Measurements from ENCODE around the gene B4GAT1. TPM values are rescaled to one million over a fixed set of nuclear protein-coding genes. Genes with fewer than 3 reads are reported as not detected.

B4GAT1 gene
- total and polyA plus RNA-seq, 2 of the 13 experiments (the other 11 are each of a cell fraction or from before 2014, with no cell fraction given): 40.4 to 109 TPM

- TF ChIP-seq JDP2 (CRISPR knock-in tag; IDR thresholded peaks at IDR 0.05; ENCODE audit: borderline replicate concordance) (no peak), CENPX (CRISPR knock-in tag; IDR thresholded peaks at IDR 0.05) (no peak), ZSCAN30 (CRISPR knock-in tag; IDR thresholded peaks at IDR 0.05) (no peak), SALL1 (CRISPR knock-in tag; IDR thresholded peaks at IDR 0.05) (peak; percentile 65), ZNF33A (CRISPR knock-in tag; IDR thresholded peaks at IDR 0.05; ENCODE audit: borderline replicate concordance) (no peak), MEF2D (CRISPR knock-in tag; IDR thresholded peaks at IDR 0.05) (no peak; the same call in 1 of the 2 replicates), KAT7 (CRISPR knock-in tag; IDR thresholded peaks at IDR 0.05; ENCODE audit: borderline replicate concordance) (peak; percentile 77; the same call in 1 of the 2 replicates), SOX5 (CRISPR knock-in tag; IDR thresholded peaks at IDR 0.05; ENCODE audit: borderline replicate concordance) (peak; percentile 41; the same call in 1 of the 2 replicates), NFATC3 (CRISPR knock-in tag; IDR thresholded peaks at IDR 0.05) (no peak), MAFG (CRISPR knock-in tag; IDR thresholded peaks at IDR 0.05) (no peak), U2AF2 (IDR thresholded peaks at IDR 0.05; ENCODE audit: low read depth, low read length) (no peak), ZBTB44 (CRISPR knock-in tag; IDR thresholded peaks at IDR 0.05) (no peak), HNRNPUL1 (IDR thresholded peaks at IDR 0.05; ENCODE audit: low read depth, low read length) (no peak)
- TF ChIP-seq, protein P1, sequence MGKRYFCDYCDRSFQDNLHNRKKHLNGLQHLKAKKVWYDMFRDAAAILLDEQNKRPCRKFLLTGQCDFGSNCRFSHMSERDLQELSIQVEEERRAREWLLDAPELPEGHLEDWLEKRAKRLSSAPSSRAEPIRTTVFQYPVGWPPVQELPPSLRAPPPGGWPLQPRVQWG (CRISPR knock-in tag; IDR thresholded peaks at IDR 0.05; ENCODE audit: borderline replicate concordance, low read depth): no peak
- TF ChIP-seq, protein P2, sequence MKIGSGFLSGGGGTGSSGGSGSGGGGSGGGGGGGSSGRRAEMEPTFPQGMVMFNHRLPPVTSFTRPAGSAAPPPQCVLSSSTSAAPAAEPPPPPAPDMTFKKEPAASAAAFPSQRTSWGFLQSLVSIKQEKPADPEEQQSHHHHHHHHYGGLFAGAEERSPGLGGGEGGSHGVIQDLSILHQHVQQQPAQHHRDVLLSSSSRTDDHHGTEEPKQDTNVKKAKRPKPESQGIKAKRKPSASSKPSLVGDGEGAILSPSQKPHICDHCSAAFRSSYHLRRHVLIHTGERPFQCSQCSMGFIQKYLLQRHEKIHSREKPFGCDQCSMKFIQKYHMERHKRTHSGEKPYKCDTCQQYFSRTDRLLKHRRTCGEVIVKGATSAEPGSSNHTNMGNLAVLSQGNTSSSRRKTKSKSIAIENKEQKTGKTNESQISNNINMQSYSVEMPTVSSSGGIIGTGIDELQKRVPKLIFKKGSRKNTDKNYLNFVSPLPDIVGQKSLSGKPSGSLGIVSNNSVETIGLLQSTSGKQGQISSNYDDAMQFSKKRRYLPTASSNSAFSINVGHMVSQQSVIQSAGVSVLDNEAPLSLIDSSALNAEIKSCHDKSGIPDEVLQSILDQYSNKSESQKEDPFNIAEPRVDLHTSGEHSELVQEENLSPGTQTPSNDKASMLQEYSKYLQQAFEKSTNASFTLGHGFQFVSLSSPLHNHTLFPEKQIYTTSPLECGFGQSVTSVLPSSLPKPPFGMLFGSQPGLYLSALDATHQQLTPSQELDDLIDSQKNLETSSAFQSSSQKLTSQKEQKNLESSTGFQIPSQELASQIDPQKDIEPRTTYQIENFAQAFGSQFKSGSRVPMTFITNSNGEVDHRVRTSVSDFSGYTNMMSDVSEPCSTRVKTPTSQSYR (CRISPR knock-in tag; IDR thresholded peaks at IDR 0.05; ENCODE audit: borderline replicate concordance): no peak
- TF ChIP-seq, protein P3, sequence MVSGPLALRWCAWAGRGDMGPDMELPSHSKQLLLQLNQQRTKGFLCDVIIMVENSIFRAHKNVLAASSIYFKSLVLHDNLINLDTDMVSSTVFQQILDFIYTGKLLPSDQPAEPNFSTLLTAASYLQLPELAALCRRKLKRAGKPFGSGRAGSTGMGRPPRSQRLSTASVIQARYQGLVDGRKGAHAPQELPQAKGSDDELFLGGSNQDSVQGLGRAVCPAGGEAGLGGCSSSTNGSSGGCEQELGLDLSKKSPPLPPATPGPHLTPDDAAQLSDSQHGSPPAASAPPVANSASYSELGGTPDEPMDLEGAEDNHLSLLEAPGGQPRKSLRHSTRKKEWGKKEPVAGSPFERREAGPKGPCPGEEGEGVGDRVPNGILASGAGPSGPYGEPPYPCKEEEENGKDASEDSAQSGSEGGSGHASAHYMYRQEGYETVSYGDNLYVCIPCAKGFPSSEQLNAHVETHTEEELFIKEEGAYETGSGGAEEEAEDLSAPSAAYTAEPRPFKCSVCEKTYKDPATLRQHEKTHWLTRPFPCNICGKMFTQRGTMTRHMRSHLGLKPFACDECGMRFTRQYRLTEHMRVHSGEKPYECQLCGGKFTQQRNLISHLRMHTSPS (CRISPR knock-in tag; IDR thresholded peaks at IDR 0.05; ENCODE audit: low read depth): peak; percentile 18; the same call in 1 of the 2 replicates
- TF ChIP-seq, protein P4, sequence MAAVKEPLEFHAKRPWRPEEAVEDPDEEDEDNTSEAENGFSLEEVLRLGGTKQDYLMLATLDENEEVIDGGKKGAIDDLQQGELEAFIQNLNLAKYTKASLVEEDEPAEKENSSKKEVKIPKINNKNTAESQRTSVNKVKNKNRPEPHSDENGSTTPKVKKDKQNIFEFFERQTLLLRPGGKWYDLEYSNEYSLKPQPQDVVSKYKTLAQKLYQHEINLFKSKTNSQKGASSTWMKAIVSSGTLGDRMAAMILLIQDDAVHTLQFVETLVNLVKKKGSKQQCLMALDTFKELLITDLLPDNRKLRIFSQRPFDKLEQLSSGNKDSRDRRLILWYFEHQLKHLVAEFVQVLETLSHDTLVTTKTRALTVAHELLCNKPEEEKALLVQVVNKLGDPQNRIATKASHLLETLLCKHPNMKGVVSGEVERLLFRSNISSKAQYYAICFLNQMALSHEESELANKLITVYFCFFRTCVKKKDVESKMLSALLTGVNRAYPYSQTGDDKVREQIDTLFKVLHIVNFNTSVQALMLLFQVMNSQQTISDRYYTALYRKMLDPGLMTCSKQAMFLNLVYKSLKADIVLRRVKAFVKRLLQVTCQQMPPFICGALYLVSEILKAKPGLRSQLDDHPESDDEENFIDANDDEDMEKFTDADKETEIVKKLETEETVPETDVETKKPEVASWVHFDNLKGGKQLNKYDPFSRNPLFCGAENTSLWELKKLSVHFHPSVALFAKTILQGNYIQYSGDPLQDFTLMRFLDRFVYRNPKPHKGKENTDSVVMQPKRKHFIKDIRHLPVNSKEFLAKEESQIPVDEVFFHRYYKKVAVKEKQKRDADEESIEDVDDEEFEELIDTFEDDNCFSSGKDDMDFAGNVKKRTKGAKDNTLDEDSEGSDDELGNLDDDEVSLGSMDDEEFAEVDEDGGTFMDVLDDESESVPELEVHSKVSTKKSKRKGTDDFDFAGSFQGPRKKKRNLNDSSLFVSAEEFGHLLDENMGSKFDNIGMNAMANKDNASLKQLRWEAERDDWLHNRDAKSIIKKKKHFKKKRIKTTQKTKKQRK (IDR thresholded peaks at IDR 0.05; ENCODE audit: low read length): no peak
These were observed 35.4 kb downstream of the B4GAT1 start (continued) for GRCh38 chr11:66311965-66312548.
